ENCODE measurements around the gene RAC2.

DNA sequence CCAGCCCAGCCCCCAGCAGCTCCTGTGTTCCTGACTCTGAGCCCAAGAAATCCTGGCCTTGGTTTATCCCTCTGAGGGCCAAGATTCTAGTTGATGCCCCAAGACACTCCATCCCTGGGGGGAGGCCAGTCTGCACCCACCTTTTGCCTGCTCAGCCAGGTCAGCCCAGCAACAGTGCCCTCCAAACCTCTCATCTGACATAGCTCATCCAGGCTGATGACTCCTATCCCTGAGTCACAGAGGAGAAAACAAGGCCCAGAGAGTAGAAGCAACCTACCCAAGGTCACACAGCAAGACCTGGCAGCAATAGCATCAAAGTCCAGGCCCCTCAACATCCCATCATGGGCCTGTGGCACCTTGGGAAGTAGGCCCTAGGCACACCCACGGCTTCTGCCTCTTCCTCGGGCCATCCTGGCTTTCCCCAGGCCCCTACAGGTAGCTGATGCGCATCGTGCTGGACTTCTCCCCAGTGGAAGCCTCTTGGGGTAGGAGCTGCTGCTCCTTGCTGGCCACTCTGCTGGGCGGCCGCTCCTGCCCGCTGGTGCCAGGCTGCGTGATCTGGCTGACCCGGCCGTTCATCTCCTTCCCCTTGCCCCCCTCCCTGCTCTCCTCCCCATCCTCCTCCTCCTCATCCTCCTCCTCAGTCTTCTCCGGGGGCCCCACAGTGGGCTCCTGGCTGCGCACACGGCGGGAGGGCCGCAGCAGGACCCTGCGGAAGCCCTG is 37.8 kb downstream of the RAC2 start:
- TF ChIP-seq, protein P1, sequence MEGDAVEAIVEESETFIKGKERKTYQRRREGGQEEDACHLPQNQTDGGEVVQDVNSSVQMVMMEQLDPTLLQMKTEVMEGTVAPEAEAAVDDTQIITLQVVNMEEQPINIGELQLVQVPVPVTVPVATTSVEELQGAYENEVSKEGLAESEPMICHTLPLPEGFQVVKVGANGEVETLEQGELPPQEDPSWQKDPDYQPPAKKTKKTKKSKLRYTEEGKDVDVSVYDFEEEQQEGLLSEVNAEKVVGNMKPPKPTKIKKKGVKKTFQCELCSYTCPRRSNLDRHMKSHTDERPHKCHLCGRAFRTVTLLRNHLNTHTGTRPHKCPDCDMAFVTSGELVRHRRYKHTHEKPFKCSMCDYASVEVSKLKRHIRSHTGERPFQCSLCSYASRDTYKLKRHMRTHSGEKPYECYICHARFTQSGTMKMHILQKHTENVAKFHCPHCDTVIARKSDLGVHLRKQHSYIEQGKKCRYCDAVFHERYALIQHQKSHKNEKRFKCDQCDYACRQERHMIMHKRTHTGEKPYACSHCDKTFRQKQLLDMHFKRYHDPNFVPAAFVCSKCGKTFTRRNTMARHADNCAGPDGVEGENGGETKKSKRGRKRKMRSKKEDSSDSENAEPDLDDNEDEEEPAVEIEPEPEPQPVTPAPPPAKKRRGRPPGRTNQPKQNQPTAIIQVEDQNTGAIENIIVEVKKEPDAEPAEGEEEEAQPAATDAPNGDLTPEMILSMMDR (IDR thresholded peaks at IDR 0.05), result no peak
- no peak for TF ChIP-seq POLR2A (IDR thresholded peaks at IDR 0.05)
